CD4-positive, alpha-beta T cell (primary cell): ENCODE results near the gene TAS1R3. TPM values are rescaled to one million over a fixed set of nuclear protein-coding genes. Genes with fewer than 3 reads are reported as not detected.
"Not testable (repeated sequence)": the region's sequence is repeated elsewhere in the genome, so short reads cannot be mapped to it uniquely, and the experiment has no call there.

ENCODE experiments used
- ATAC-seq: fragments of 200-7000 bp; cut with Tn5 transposase; one replicate; pipeline ENCODE4 v1.10.0; 2022; ENCODE audit warnings: mild to moderate bottlenecking; ENCODE audit not compliant: poor library complexity
- CTCF ChIA-PET: fragments of 350-600 bp; sonication (Branson Sonifier 250); formaldehyde crosslinking; loops from one replicate; lab custom pipeline; 2021; ENCODE audit warnings: antibody characterized with exemption, inconsistent platforms; lab: Charles Lee
- POLR2A ChIA-PET: fragments of 350-600 bp; sonication (Branson Sonifier 250); formaldehyde crosslinking; loops from one replicate; lab custom pipeline; 2021; ENCODE audit warnings: antibody characterized with exemption, inconsistent platforms; lab: Charles Lee
- DNase-seq, 14 experiments: peaks; one replicate each; pipeline ENCODE4 v3.0.0-alpha.2; 2013 to 2020; ENCODE audit warnings: mixed read lengths in 2 of 14
- H3K27ac ChIP-seq, 2 donors: one replicate each; pipeline versions ENCODE4 v1.5.1 to v1.7.0; 2013; ENCODE audit warnings: low read length in 2 of 2, low read depth in 1 of 2, mild to moderate bottlenecking in 1 of 2
- H3K27me3 ChIP-seq, 2 experiments: 1 replicate in 1 of 2; 2 replicates in 1 of 2; pipeline versions ENCODE4 v1.6.1 to v1.7.0; 2013; ENCODE audit warnings: low read length in 2 of 2, control low read depth in 1 of 2, mild to moderate bottlenecking in 1 of 2, moderate library complexity in 1 of 2; ENCODE audit not compliant: insufficient read depth in 2 of 2, control insufficient read depth in 1 of 2
- H3K36me3 ChIP-seq: one replicate; pipeline ENCODE4 v1.6.1; 2013; ENCODE audit warnings: low read length, control low read depth; ENCODE audit not compliant: insufficient read depth
- H3K4me1 ChIP-seq: one replicate; pipeline ENCODE4 v1.6.1; 2013; ENCODE audit warnings: low read length, control low read depth; ENCODE audit not compliant: insufficient read depth
- H3K4me3 ChIP-seq: one replicate; pipeline ENCODE4 v1.5.1; 2013; ENCODE audit warnings: mild to moderate bottlenecking, low read length, moderate library complexity
- H3K9me3 ChIP-seq, 2 experiments: 1 replicate in 1 of 2; 2 replicates in 1 of 2; pipeline versions ENCODE4 v1.6.1 to v1.7.0; 2013; ENCODE audit warnings: low read length in 2 of 2, mild to moderate bottlenecking in 2 of 2, control low read depth in 1 of 2, moderate library complexity in 1 of 2; ENCODE audit not compliant: control insufficient read depth in 1 of 2, insufficient read depth in 1 of 2
- H3K27ac Mint-ChIP-seq: one replicate; pipeline ENCODE4 v1.8.0; 2020; ENCODE audit warnings: mixed read lengths
- H3K27me3 Mint-ChIP-seq: one replicate; pipeline ENCODE4 v1.8.0; 2021; ENCODE audit warnings: mixed read lengths
- H3K36me3 Mint-ChIP-seq: one replicate; pipeline ENCODE4 v1.8.0; 2021; ENCODE audit warnings: low read depth, mixed read lengths
- H3K4me1 Mint-ChIP-seq: one replicate; pipeline ENCODE4 v1.8.0; 2021; ENCODE audit warnings: low read depth, mixed read lengths
- H3K4me3 Mint-ChIP-seq: one replicate; pipeline ENCODE4 v1.8.0; 2020; ENCODE audit warnings: mild to moderate bottlenecking, mixed read lengths
- H3K9me3 Mint-ChIP-seq: one replicate; pipeline ENCODE4 v1.8.0; 2020; ENCODE audit warnings: mixed read lengths
- CTCF ChIP-seq: fragments of 200-600 bp; IDR thresholded peaks from one replicate; pipeline ENCODE4 v1.8.0; 2022; ENCODE audit warnings: antibody characterized with exemption, mild to moderate bottlenecking
- intact Hi-C, 2 experiments: fragments of 100-400 bp; cut with DNase I in 1 of 2; cut with micrococcal nuclease in 1 of 2; formaldehyde crosslinking; loops; one replicate each; pipeline versions ENCODE4 v1.15.1 to v1.9.0; 2023 to 2025; cut with DNase I, micrococcal nuclease
- total RNA-seq, 174 experiments: library from RNA in 2 of 174; stranded (reverse) in 2 of 174; gene quantifications; one replicate each; pipeline ENCODE4 v1.2.3 and lab custom pipeline; 2021 to 2026

The TAS1R3 gene
- total RNA-seq, 2 experiments from 2014 or later = 3.3 to 3.4 TPM

- H3K27ac Mint-ChIP-seq = no peak overlapping the region
- ChIA-PET POLR2A (interaction anchor here (0.9 kb wide), 1 partner anchor 12 kb away, joined by 3 read pairs; no protein-coding TSS in a partner anchor), CTCF (no interaction called here)
- peaks cover 0 to 6% of the 10 kb centered on the region in 2 experiments for H3K9me3 ChIP-seq
- H3K4me1 ChIP-seq = peaks cover 7% of the 10 kb centered on the region
- H3K27me3 Mint-ChIP-seq = peaks cover 1% of the 10 kb centered on the region
- no peak for TF ChIP-seq CTCF
- H3K27ac ChIP-seq = no peak overlapping the region
- peaks cover 14% of the 10 kb centered on the region for H3K4me1 Mint-ChIP-seq
- no peaks in the 10 kb centered on the region for H3K9me3 Mint-ChIP-seq
- no peak overlapping the region for H3K4me3 ChIP-seq
- no peaks in the 10 kb centered on the region for H3K36me3 ChIP-seq
- H3K36me3 Mint-ChIP-seq = no peaks in the 10 kb centered on the region
- ATAC-seq (no peak), DNase-seq (no peak)
- H3K27me3 ChIP-seq = no peaks in the 10 kb centered on the region
- H3K4me3 Mint-ChIP-seq = no peak overlapping the region
- intact Hi-C loops = no loop called here
These were observed 35.0 kb downstream of the TAS1R3 start for GRCh38 chr1:1365875-1366698.

GRCh38 chr1:1366699-1367066 lies 35.6 kb downstream of the TAS1R3 start:
- Mint-ChIP-seq H3K36me3 (no peaks in the 10 kb centered on the region), H3K9me3 (no peaks in the 10 kb centered on the region), H3K4me3 (no peak overlapping the region), H3K27me3 (no peaks in the 10 kb centered on the region), H3K27ac (no peak overlapping the region), H3K4me1 (peaks cover 20% of the 10 kb centered on the region)
- CTCF ChIA-PET = no interaction called here
- H3K27ac ChIP-seq = no peak overlapping the region
- intact Hi-C loops = no loop called here
- POLR2A ChIA-PET = no interaction called here
- no peaks in the 10 kb centered on the region for H3K27me3 ChIP-seq
- H3K9me3 ChIP-seq = peaks cover 0 to 6% of the 10 kb centered on the region in 2 experiments
- ATAC-seq (no peak), DNase-seq (no peak)
- H3K4me1 ChIP-seq = peaks cover 13% of the 10 kb centered on the region
- H3K36me3 ChIP-seq = no peaks in the 10 kb centered on the region
- TF ChIP-seq CTCF = no peak
- H3K4me3 ChIP-seq = no peak overlapping the region

GRCh38 chr1:1367315-1367714 lies 36.2 kb downstream of the TAS1R3 start:
- Mint-ChIP-seq H3K9me3 (no peaks in the 10 kb centered on the region), H3K4me1 (peaks cover 24% of the 10 kb centered on the region), H3K36me3 (no peaks in the 10 kb centered on the region), H3K27ac (no peak overlapping the region), H3K4me3 (no peak overlapping the region), H3K27me3 (no peaks in the 10 kb centered on the region)
- ChIA-PET CTCF (no interaction called here), POLR2A (no interaction called here)
- intact Hi-C loops = no loop called here
- ATAC-seq (no peak), DNase-seq (no peak)
- Histone ChIP-seq H3K36me3 (no peaks in the 10 kb centered on the region), H3K27ac (no peak overlapping the region), H3K27me3 (no peaks in the 10 kb centered on the region), H3K4me3 (no peak overlapping the region), H3K9me3 (peaks cover 0 to 6% of the 10 kb centered on the region in 2 experiments), H3K4me1 (peaks cover 20% of the 10 kb centered on the region)
- TF ChIP-seq CTCF = no peak

- POLR2A ChIA-PET = interaction anchor here (2.8 to 4.1 kb wide), 2 partner anchors 16 to 30 kb away, joined by 12 to 23 read pairs; partner anchors contain the start of gene CCNL2
- H3K27me3 ChIP-seq, DNase-seq, H3K9me3 Mint-ChIP-seq, H3K4me3 ChIP-seq, ATAC-seq, H3K27ac ChIP-seq, H3K9me3 ChIP-seq, CTCF ChIA-PET, H3K36me3 Mint-ChIP-seq, H3K36me3 ChIP-seq, H3K27me3 Mint-ChIP-seq: not testable (repeated sequence)
- Mint-ChIP-seq H3K4me3 (peak overlapping the region; percentile 25), H3K4me1 (peaks cover 39% of the 10 kb centered on the region), H3K27ac (peak overlapping the region; percentile 88)
- intact Hi-C loops = loop anchor here in 1 of 2 experiments (2.0 to 10.0 kb wide), 2 partner anchors 15 to 65 kb away; partner anchors contain the start of genes ACAP3 and PUSL1
- peaks cover 44% of the 10 kb centered on the region for H3K4me1 ChIP-seq
These were observed 39.0 kb downstream of the TAS1R3 start for GRCh38 chr1:1370094-1370493.
